CD1c-positive myeloid dendritic cell (primary cell): ENCODE measurements around the gene DMKN.
"Not testable (repeated sequence)": the region's sequence is repeated elsewhere in the genome, so short reads cannot be mapped to it uniquely, and the experiment has no call there.

Source experiments
- DNase-seq: peaks from one replicate; pipeline ENCODE4 v3.0.0-alpha.2; 2016; ENCODE audit errors: extremely low spot score

DMKN gene

DNA sequence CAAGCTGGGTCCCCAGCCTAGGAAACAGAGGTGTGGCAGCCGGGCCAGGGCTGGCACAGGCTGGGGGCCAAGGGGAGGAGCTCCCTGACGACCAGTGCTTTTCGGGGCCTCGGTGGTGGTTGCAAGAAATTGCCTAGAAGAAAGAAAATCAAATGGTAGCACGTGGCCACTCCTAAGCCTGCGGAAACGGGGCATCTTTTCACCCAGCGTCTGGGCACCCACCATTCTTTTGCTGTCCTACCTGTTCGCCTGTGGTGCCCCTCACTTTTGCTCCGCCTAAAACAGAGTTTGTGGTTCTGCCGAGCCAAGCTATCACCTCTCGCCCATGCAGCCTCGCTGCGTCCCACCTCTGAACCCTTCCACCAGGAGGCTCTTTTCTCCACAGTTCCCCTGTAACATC lies 16.0 kb downstream of the DMKN start:
- no peak for DNase-seq

- peak; percentile 89 for DNase-seq
Measured at GRCh38 chr19:35495107-35496064, 18.1 kb downstream of the DMKN start.

GRCh38 chr19:35493971-35494370 lies 19.5 kb downstream of the DMKN start:
- DNase-seq = no peak

DNA sequence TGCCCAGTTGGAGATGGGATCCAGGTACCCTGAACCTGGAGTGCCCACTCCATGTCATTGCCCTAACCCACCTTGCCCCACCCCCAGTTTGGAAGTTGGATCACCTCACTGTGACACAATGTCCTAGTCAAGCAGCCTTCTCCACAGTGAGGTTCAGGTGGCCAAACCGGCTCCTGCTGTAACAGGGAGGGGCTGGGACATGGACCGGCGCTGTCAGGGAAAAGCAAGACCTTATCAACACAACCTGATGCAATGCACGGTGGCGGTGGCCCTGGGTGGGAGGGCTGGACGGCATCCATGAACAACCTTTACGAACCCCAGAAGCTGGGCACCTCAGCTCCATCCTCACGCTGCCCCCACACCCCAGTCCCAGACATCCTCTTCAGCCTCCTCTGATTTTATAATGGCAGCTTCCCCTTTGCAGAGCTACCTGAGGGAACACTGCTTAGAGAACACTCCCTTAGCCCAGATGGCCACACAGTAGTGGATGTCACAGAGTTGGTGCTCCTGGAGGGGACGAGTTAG lies 21.6 kb downstream of the DMKN start:
- DNase-seq = no peak

DNA sequence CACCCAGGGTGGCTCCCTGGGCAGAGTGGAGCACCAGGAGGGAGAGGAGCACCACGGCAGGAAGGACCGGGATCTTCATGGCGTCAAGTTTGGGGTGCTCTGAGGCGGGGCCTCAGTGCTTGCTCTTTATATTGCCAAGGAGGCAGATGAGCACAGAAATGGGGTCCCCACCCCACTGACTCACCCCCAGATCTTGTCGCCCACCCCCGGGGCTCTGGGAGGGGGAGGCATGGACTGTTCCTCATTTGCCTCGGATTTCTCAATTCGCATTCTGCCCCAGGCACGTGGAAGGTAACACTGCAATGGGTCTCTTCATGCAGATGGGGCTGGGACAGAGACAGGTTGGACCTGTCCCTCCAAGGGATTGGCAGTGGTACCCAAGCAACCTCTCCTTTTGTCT lies 23.1 kb downstream of the DMKN start, which contains the start of gene KRTDAP:
TSS of gene KRTDAP (minus strand) at position 101 of the 400 bp plus-strand sequence. CDS start at position 79, 22 bp downstream.
- DNase-seq = no peak

DNA sequence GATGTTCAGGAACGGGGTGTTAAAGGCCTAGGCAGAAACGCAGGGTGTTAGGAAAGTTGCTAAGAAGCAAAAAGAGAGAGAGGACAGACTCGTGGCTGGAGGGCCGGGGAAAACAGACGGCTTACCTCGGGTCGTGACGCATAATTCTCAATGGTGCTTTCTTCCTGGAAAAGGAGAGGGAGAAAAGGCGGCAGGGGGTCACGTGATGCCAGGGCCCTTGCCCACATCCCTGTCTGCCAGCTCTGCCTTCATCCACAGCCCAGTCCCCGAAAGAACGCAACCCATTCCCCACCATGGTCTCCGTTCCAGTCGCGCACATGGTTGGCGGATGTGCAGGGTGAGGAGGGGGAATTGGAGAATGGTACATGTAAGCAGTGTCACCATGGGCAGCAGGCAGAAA lies 24.8 kb downstream of the DMKN start:
- no peak for DNase-seq

GRCh38 chr19:35487656-35488182 lies 25.7 kb downstream of the DMKN start:
- no peak for DNase-seq

GRCh38 chr19:35486268-35486708 lies 27.2 kb downstream of the DMKN start:
- DNase-seq = no peak

DNA sequence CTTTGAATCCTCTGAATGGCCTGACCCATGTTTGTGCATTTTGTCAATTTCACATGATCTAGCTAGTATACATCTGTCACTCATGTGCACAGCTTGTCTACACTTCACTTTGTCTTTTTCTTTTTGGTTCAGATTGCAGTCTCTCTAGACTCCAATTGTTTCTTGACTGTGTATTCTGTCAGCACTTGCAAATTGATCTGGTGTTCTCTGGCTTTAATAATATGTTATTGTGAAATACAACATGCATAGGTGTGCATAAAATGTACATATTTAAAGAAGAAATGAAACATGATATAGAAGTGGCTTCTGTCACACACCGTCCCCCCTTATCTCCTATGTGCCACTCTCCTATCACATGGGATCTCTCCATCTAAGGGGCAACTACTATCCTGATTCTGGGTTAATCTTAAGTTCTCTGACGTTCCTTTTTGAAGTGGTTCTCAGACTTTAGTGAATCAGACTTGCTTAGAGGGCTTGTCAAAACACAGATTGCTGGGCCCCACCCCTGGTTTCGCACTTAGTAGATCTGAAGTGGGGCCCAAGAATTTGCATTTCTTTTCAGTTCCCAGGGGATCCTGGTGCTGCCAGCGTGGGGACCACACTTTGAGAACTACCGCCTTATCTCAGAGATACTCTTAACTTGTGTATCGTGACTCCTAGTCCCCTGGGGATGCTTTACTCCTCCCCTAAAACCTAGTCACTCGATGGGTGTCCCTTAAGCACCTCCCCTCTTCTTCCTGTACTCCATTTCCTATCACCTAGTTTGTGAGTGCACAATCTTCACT lies 29.0 kb downstream of the DMKN start:
- no peak for DNase-seq

GRCh38 chr19:35483089-35483488 lies 30.4 kb downstream of the DMKN start:
- DNase-seq = no peak

DNA sequence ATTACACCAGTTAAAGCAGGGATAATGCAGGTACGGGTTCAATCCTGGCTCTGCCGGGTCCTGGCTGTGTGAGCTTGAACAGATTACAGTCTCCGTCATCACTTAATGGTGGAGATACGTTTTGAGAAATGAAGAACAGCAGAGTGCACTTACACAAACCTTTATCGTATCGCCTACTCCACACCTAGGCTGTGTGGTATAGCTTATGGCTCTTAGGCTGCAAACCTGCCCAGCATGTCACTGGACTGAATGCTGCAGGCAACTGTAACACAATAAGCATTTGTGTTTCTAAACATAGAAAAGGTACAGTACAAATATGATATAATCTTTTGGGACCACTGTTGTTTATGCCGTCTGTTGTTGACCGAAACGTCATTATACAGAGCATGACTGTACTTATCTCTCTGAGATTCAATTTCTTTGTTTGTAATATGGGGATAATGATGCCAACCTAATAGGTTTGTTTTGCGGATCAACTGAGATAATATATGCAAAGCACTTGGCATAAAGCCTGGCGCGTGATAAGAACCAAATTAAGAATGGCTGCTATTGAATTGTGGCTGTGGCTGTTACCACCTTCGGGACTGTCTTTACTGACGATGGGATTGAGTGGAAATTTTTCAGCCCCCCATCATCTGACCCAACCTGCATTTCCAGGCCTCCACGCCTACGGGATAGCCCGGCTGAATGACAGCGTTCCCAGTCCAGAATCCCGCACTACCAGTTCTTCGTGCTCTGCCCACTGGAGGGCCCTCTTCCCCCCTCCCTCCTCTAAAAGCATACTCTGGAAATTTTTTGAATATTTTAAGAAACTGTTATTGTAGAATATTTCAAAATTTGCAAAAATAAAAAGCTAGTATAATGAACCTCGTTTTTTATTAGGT lies 34.4 kb downstream of the DMKN start:
- DNase-seq = no peak

GRCh38 chr19:35476149-35476548 lies 37.3 kb downstream of the DMKN start:
- DNase-seq = no peak

GRCh38 chr19:35474594-35474993 lies 38.9 kb downstream of the DMKN start:
- not testable (repeated sequence) for DNase-seq

- no peak for DNase-seq
Measured at GRCh38 chr19:35474104-35474503, 39.3 kb downstream of the DMKN start.

- no peak for DNase-seq
Measured at GRCh38 chr19:35471946-35472345, 41.5 kb downstream of the DMKN start.

DNA sequence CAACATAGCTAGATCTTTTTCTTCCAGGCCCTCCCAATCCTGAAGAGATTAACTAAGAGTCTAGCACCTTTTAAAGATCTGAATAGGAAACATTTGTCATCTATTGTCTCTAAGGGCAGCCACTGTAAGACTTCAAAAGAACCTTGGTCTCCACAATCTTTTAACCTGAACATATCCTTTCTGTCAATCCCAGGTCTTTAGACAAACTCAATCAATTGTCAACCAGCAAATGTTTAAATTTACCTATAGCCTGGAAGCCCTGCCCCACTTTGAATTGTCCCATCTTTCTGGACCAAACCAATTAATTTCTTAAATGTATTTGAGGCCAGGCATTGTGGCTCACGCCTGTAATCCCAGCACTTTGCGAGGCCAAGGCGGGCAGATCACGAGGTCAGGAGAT lies 42.4 kb downstream of the DMKN start:
- not testable (repeated sequence) for DNase-seq

- DNase-seq = peak; percentile 49
Measured at GRCh38 chr19:35470128-35470527, 43.3 kb downstream of the DMKN start.

DNA sequence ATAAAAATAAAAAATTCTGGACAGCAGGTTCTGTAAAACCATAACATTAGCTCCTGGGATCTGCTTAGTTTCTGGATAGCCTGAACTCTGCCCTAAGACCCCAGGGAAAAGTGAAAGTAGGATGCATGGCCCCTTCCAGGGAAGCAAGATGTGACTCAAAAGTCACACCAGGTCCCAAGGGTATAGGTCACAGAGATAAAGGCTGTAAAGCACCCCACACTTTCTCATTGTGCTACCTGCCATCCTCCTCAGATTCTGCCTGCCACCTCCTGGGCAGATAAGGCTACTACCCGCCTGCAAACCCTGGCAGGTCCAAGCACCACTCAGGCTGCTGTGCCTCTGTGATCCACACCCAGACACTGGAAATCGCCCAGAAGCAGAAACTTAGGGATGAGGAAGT lies 44.8 kb downstream of the DMKN start:
- peak; percentile 73 for DNase-seq

DNA sequence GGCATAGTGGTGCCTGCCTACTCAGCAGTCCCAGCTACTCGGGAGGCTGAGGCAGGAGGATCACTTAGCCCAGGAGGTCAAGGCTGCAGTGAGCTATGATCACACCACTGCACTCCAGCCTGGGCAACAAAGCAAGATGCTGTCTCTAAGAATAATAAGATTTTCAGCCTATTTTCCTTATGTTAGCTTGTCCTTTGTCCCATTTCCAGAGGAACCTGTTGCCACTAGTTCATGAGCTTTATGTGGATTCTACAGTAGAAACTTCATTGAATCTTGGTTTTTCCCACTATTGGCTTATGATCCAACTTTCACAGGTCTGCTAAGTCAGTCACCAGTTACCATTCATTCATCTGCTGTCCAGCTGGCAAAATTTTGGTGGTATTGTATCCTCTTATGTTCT lies 47.2 kb downstream of the DMKN start:
- no peak for DNase-seq

DNA sequence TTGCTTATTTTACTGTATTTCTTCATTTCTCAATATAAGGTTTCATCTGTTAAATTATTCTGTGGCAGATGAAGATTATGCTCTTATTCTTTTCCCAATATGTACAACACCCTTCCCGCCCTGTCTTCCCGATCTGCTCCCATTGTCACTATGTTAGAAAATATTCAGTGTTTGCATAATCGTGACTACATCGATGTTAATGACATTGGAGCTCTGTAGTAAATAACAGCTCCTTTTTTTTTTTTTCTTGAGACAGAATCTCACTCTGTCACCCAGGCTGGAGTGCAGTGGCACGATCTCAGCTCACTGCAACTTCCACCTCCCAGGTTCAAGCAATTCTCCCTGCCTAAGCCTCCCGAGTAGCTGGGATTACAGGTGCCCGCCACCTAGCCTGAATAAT lies 50.5 kb downstream of the DMKN start:
- not testable (repeated sequence) for DNase-seq

GRCh38 chr19:35462476-35462953 lies 50.9 kb downstream of the DMKN start:
- peak; percentile 92 for DNase-seq
